HG03378 (cell line): ENCODE measurements around the gene TMEM245.
A peak's percentile ranks its signal among the peaks of the same experiment; 100 is the strongest.

Experiments used
- ATAC-seq: cut with Tn5 transposase; IDR thresholded peaks from one replicate; pipeline ENCODE4 v1.9.1; 2021; ENCODE audit warnings: mild to moderate bottlenecking, moderate library complexity; ENCODE audit not compliant: unreplicated experiment

The TMEM245 gene

GRCh38 chr9:109107402-109108240 lies 12.1 kb downstream of the TMEM245 start:
- ATAC-seq: no peak

GRCh38 chr9:109101810-109102209 lies 17.9 kb downstream of the TMEM245 start:
- peak; percentile 85 for ATAC-seq

- ATAC-seq: no peak
These were observed 18.5 kb downstream of the TMEM245 start for GRCh38 chr9:109101202-109101595.

GRCh38 chr9:109100543-109101201 lies 19.1 kb downstream of the TMEM245 start:
- no peak for ATAC-seq

GRCh38 chr9:109098960-109099308 lies 20.8 kb downstream of the TMEM245 start:
- no peak for ATAC-seq

- ATAC-seq: no peak
These were observed 21.4 kb downstream of the TMEM245 start for GRCh38 chr9:109098171-109098959.

- ATAC-seq: no peak
These were observed 22.6 kb downstream of the TMEM245 start for GRCh38 chr9:109097146-109097545.

GRCh38 chr9:109095321-109095720 lies 24.4 kb downstream of the TMEM245 start:
- no peak for ATAC-seq

GRCh38 chr9:109094268-109094667 lies 25.5 kb downstream of the TMEM245 start:
- no peak for ATAC-seq

- no peak for ATAC-seq
These were observed 27.2 kb downstream of the TMEM245 start for GRCh38 chr9:109092587-109092986.

- ATAC-seq: no peak
These were observed 27.6 kb downstream of the TMEM245 start for GRCh38 chr9:109092051-109092580.

GRCh38 chr9:109088221-109088620 lies 31.5 kb downstream of the TMEM245 start:
- no peak for ATAC-seq

- no peak for ATAC-seq
These were observed 32.0 kb downstream of the TMEM245 start for GRCh38 chr9:109087795-109088194.

- peak; percentile 85 for ATAC-seq
These were observed 33.5 kb downstream of the TMEM245 start for GRCh38 chr9:109086221-109086620.

- no peak for ATAC-seq
These were observed 34.2 kb downstream of the TMEM245 start for GRCh38 chr9:109085510-109085909.

GRCh38 chr9:109083813-109084405 lies 35.8 kb downstream of the TMEM245 start:
- ATAC-seq: no peak

GRCh38 chr9:109083141-109083540 lies 36.6 kb downstream of the TMEM245 start:
- no peak for ATAC-seq

- ATAC-seq: no peak
These were observed 37.6 kb downstream of the TMEM245 start for GRCh38 chr9:109082091-109082620.

GRCh38 chr9:109074236-109074889 lies 45.4 kb downstream of the TMEM245 start:
- ATAC-seq: no peak

- ATAC-seq: no peak
These were observed 46.8 kb downstream of the TMEM245 start for GRCh38 chr9:109072821-109073435.
